Ishikawa (cell line): Measurements from ENCODE around the gene COL5A2.

ENCODE experiments used
- CEBPB ChIP-seq: IDR thresholded peaks from 2 replicates; pipeline ENCODE4 v1.6.1; 2012
- CREB1 ChIP-seq: IDR thresholded peaks from 2 replicates; pipeline ENCODE4 v1.6.1; 2012; ENCODE audit warnings: low read depth
- EGR1 ChIP-seq: IDR thresholded peaks from 2 replicates; pipeline ENCODE4 v1.6.1; 2012
- EP300 ChIP-seq: IDR thresholded peaks from 2 replicates; pipeline ENCODE4 v1.6.1; 2012; ENCODE audit warnings: borderline replicate concordance
- FOXM1 ChIP-seq: IDR thresholded peaks from 2 replicates; pipeline ENCODE4 v1.6.1; 2012; ENCODE audit warnings: low read depth, borderline replicate concordance
- MAX ChIP-seq: IDR thresholded peaks from 2 replicates; pipeline ENCODE4 v1.6.1; 2012
- NFIC ChIP-seq: IDR thresholded peaks from 2 replicates; pipeline ENCODE4 v1.6.1; 2012
- RAD21 ChIP-seq: IDR thresholded peaks from 2 replicates; pipeline ENCODE4 v1.6.1; 2012; ENCODE audit warnings: low read depth
- REST ChIP-seq: IDR thresholded peaks from 2 replicates; pipeline ENCODE4 v1.6.1; 2012; ENCODE audit warnings: low read depth, mild to moderate bottlenecking
- TAF1 ChIP-seq: IDR thresholded peaks from 2 replicates; pipeline ENCODE4 v1.6.1; 2012; ENCODE audit warnings: low read depth, mild to moderate bottlenecking
- TCF12 ChIP-seq: IDR thresholded peaks from 2 replicates; pipeline ENCODE4 v1.6.1; 2012; ENCODE audit warnings: low read depth
- TEAD4 ChIP-seq: IDR thresholded peaks from 2 replicates; pipeline ENCODE4 v1.6.1; 2012
- USF1 ChIP-seq: IDR thresholded peaks from 2 replicates; pipeline ENCODE4 v1.6.1; 2012
- YY1 ChIP-seq: IDR thresholded peaks from 2 replicates; pipeline ENCODE4 v1.6.1; 2012; ENCODE audit warnings: low read depth
- ZBTB7A ChIP-seq: IDR thresholded peaks from 2 replicates; pipeline ENCODE4 v1.6.1; 2012; ENCODE audit warnings: low read depth

Gene COL5A2

GRCh38 chr2:189091253-189091652 is 88.3 kb downstream of the COL5A2 start:
- TF ChIP-seq CREB1 (no peak), FOXM1 (no peak), ZBTB7A (no peak), YY1 (no peak)

- TF ChIP-seq NFIC, result no peak
- no peak for TF ChIP-seq CEBPB
- TF ChIP-seq FOXM1, result no peak
- no peak for TF ChIP-seq CREB1
- no peak for TF ChIP-seq USF1
- TF ChIP-seq MAX, result no peak
- TF ChIP-seq TCF12, result no peak
- no peak for TF ChIP-seq ZBTB7A
- TF ChIP-seq TAF1, result no peak
- no peak for TF ChIP-seq EGR1
- no peak for TF ChIP-seq YY1
- no peak for TF ChIP-seq TEAD4
- TF ChIP-seq REST, result no peak
- no peak for TF ChIP-seq RAD21
- no peak for TF ChIP-seq EP300
These were observed 90.9 kb downstream of the COL5A2 start for GRCh38 chr2:189088591-189089205.

- no peak for TF ChIP-seq CEBPB
- TF ChIP-seq REST, result no peak
- TF ChIP-seq USF1, result no peak
- TF ChIP-seq NFIC, result no peak
- no peak for TF ChIP-seq FOXM1
- TF ChIP-seq RAD21, result no peak
- no peak for TF ChIP-seq TCF12
- no peak for TF ChIP-seq YY1
- TF ChIP-seq CREB1, result no peak
- no peak for TF ChIP-seq TAF1
- no peak for TF ChIP-seq EGR1
- no peak for TF ChIP-seq MAX
- no peak for TF ChIP-seq ZBTB7A
- no peak for TF ChIP-seq EP300
- TF ChIP-seq TEAD4, result no peak
These were observed 92.9 kb downstream of the COL5A2 start for GRCh38 chr2:189086710-189087109.

- TF ChIP-seq TCF12, result no peak
- TF ChIP-seq CEBPB, result no peak
These were observed 93.3 kb downstream of the COL5A2 start for GRCh38 chr2:189086250-189086649.

- TF ChIP-seq CEBPB (no peak), MAX (no peak), EGR1 (no peak), ZBTB7A (no peak)
These were observed 96.0 kb downstream of the COL5A2 start for GRCh38 chr2:189083606-189084005.

GRCh38 chr2:189083106-189083505 is 96.5 kb downstream of the COL5A2 start:
- TF ChIP-seq EP300 (no peak), REST (no peak), ZBTB7A (no peak), EGR1 (no peak), MAX (no peak), TCF12 (no peak), USF1 (no peak), YY1 (no peak), RAD21 (no peak), CREB1 (no peak), NFIC (no peak), FOXM1 (no peak), CEBPB (no peak), TEAD4 (no peak), TAF1 (no peak)
